ENCODE results near the gene TRAPPC10. TPM values are rescaled to one million over a fixed set of nuclear protein-coding genes. Genes with fewer than 3 reads are reported as not detected.

The TRAPPC10 gene
- total RNA-seq, 1 donor from 2014 or later: 41.7 TPM

DNA sequence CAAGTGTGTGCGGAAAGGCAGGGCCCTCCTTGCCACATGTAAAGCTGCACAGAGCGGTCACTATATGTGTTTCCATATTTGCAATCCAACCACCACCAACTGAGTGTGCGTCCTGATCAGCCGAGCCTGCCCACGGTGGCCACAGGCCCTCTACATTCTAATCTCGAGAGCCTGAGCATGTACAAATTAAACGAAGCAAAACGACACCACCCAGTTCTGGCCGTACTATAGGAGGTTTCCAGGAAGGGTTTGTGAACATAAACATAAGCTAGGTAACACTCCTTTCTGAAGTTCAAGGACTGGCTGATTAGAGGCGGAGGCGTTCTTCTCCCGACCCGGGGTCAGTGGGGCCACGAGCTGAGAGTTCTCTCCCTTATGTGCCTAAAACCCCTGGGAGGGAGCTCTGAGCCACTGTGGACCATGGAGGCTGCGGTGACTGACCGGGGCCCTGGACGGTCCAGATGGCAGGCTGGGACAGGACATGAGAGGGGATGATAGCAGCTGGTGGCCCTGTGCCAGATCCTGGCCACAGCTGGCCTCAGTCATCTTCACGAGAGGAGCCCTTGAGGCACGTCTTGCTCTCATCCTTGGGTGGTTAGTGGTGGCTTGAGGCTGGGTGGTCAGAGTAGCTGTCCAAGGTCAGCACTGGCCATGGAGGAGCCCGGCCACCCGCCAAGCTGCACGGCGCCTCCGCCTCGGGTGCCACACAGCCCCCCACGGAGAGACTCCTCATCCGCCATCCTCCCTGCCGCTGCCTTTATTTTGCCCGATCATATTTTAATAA, 39.1 kb upstream of the TRAPPC10 start:
- Mint-ChIP-seq H3K27me3 (ENCODE audit: unreplicated experiment) (no peaks in the 10 kb centered on the region), H3K9me3 (ENCODE audit: unreplicated experiment) (no peaks in the 10 kb centered on the region), H3K4me1 (ENCODE audit: unreplicated experiment) (peaks cover 14% of the 10 kb centered on the region), H3K36me3 (ENCODE audit: unreplicated experiment) (peaks cover 25% of the 10 kb centered on the region), H3K27ac (ENCODE audit: unreplicated experiment) (no peak overlapping the region), H3K4me3 (ENCODE audit: unreplicated experiment) (no peak overlapping the region)
- TF ChIP-seq, protein P1, sequence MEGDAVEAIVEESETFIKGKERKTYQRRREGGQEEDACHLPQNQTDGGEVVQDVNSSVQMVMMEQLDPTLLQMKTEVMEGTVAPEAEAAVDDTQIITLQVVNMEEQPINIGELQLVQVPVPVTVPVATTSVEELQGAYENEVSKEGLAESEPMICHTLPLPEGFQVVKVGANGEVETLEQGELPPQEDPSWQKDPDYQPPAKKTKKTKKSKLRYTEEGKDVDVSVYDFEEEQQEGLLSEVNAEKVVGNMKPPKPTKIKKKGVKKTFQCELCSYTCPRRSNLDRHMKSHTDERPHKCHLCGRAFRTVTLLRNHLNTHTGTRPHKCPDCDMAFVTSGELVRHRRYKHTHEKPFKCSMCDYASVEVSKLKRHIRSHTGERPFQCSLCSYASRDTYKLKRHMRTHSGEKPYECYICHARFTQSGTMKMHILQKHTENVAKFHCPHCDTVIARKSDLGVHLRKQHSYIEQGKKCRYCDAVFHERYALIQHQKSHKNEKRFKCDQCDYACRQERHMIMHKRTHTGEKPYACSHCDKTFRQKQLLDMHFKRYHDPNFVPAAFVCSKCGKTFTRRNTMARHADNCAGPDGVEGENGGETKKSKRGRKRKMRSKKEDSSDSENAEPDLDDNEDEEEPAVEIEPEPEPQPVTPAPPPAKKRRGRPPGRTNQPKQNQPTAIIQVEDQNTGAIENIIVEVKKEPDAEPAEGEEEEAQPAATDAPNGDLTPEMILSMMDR (IDR thresholded peaks at IDR 0.05): no peak
- DNase-seq (ENCODE audit: extremely low spot score, unreplicated experiment): no peak

GRCh38 chr21:43973634-43973955, 38.5 kb upstream of the TRAPPC10 start:
- Mint-ChIP-seq H3K36me3 (ENCODE audit: unreplicated experiment) (peaks cover 25% of the 10 kb centered on the region), H3K9me3 (ENCODE audit: unreplicated experiment) (no peaks in the 10 kb centered on the region), H3K27ac (ENCODE audit: unreplicated experiment) (no peak overlapping the region), H3K27me3 (ENCODE audit: unreplicated experiment) (no peaks in the 10 kb centered on the region), H3K4me1 (ENCODE audit: unreplicated experiment) (peaks cover 14% of the 10 kb centered on the region), H3K4me3 (ENCODE audit: unreplicated experiment) (no peak overlapping the region)
- DNase-seq (ENCODE audit: extremely low spot score, unreplicated experiment): no peak
- TF ChIP-seq, protein P1 (IDR thresholded peaks at IDR 0.05): no peak

DNA sequence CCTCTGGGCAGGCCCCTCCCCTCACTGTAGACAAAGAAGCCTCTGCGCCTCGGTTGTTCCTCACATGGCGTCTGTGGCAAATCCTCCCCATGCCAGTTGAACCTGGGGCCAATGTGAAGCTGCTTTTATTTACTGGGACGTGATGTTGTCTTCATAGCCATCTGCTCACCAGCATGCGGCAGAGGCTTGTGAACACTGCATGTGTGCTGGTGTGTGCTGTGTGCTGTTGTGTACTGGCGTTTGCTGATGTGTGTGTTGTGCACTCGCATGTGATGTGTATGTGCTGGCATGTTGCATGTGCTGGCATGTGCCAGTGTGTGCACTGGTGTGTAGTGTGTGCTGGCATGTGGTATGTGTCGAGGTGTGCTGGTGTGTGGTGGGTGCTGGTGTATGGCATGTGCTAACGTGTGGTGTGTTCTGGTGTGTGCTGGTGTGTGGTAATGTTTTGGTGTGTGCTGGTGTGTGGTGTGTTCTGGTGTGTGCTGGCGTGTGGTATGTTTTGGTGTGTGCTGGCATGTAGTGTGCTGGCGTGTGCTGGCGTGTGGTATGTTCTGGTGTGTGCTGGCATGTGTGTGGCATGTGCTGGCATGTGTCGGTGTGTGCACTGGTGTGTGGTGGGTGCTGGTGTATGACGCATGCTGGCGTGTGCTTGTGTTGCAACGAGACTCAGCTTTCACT, 37.2 kb upstream of the TRAPPC10 start:
- H3K27ac Mint-ChIP-seq (ENCODE audit: unreplicated experiment): no peak overlapping the region

GRCh38 chr21:43975469-43976098, 36.5 kb upstream of the TRAPPC10 start:
- Mint-ChIP-seq H3K4me3 (ENCODE audit: unreplicated experiment) (no peak overlapping the region), H3K4me1 (ENCODE audit: unreplicated experiment) (peaks cover 16% of the 10 kb centered on the region), H3K36me3 (ENCODE audit: unreplicated experiment) (peaks cover 26% of the 10 kb centered on the region), H3K9me3 (ENCODE audit: unreplicated experiment) (no peaks in the 10 kb centered on the region), H3K27ac (ENCODE audit: unreplicated experiment) (no peak overlapping the region), H3K27me3 (ENCODE audit: unreplicated experiment) (no peaks in the 10 kb centered on the region)
- TF ChIP-seq, protein P1 (IDR thresholded peaks at IDR 0.05): peak; percentile 96
- no peak for DNase-seq (ENCODE audit: extremely low spot score, unreplicated experiment)

More for the DNA sequence above, 37.2 kb upstream of the TRAPPC10 start:
- TF ChIP-seq, protein P1 (IDR thresholded peaks at IDR 0.05): no peak
- no peaks in the 10 kb centered on the region for H3K27me3 Mint-ChIP-seq (ENCODE audit: unreplicated experiment)
- DNase-seq (ENCODE audit: extremely low spot score, unreplicated experiment): no peak
- peaks cover 28% of the 10 kb centered on the region for H3K36me3 Mint-ChIP-seq (ENCODE audit: unreplicated experiment)
- H3K4me3 Mint-ChIP-seq (ENCODE audit: unreplicated experiment): no peak overlapping the region
- no peaks in the 10 kb centered on the region for H3K9me3 Mint-ChIP-seq (ENCODE audit: unreplicated experiment)
- peaks cover 16% of the 10 kb centered on the region for H3K4me1 Mint-ChIP-seq (ENCODE audit: unreplicated experiment)

DNA sequence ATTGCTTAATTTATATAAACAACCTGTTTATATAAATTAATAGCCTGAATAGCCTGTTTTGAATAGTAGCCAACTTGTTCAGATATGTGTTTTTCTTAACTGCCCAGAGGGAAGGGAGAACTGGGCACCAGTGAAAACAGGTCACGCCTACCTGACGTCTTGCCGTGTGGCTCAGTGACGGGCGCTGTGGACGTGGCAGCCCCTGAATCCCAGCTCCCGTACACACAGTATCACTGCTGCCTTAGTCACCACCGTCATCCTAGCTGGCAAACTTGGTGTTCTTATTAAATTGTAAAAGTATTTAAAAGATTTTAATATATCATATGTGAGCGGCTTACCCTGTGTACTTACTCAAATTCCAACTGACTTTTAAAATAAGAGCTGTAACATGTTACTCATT, 35.4 kb upstream of the TRAPPC10 start:
- no peaks in the 10 kb centered on the region for H3K27me3 Mint-ChIP-seq (ENCODE audit: unreplicated experiment)
- TF ChIP-seq, protein P1 (IDR thresholded peaks at IDR 0.05): no peak
- no peak for DNase-seq (ENCODE audit: extremely low spot score, unreplicated experiment)
- peak overlapping the region; percentile 56 for H3K27ac Mint-ChIP-seq (ENCODE audit: unreplicated experiment)
- no peaks in the 10 kb centered on the region for H3K9me3 Mint-ChIP-seq (ENCODE audit: unreplicated experiment)
- peaks cover 16% of the 10 kb centered on the region for H3K4me1 Mint-ChIP-seq (ENCODE audit: unreplicated experiment)
- H3K4me3 Mint-ChIP-seq (ENCODE audit: unreplicated experiment): no peak overlapping the region
- peaks cover 21% of the 10 kb centered on the region for H3K36me3 Mint-ChIP-seq (ENCODE audit: unreplicated experiment)
